GM12875 (cell line): ENCODE results near the gene GRIK2.

Experiments
- H3K4me3 ChIP-seq: one replicate; pipeline ENCODE4 v1.5.1; 2011; ENCODE audit warnings: low read depth, low read length, control low read depth
- TF ChIP-seq, protein P1 (sequence below): IDR thresholded peaks from 2 replicates; pipeline ENCODE4 v1.5.1; 2011; ENCODE audit warnings: low read depth, mild to moderate bottlenecking, control low read depth, inconsistent platforms, low read length, moderate library complexity, borderline replicate concordance; ENCODE audit not compliant: insufficient read depth

The GRIK2 gene

DNA sequence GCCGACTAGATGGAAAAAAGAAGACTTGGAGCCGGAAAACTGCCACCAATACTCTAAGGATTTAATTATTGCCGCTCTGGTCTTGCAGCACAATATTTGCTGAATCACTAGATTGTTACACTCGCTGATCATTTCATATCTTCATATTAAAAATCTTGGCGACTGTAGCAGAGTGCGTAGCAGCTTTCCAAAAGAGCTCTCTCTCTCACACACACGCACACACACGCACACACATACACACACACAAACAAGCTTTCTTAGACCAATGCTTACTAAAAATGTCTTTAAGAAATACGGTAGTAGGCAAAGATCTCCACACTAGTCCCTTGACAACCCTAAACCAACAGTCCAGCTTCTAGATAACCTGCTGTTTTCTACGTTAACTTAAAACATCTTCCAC lies 7.7 kb downstream of the GRIK2 start:
- TF ChIP-seq, protein P1, sequence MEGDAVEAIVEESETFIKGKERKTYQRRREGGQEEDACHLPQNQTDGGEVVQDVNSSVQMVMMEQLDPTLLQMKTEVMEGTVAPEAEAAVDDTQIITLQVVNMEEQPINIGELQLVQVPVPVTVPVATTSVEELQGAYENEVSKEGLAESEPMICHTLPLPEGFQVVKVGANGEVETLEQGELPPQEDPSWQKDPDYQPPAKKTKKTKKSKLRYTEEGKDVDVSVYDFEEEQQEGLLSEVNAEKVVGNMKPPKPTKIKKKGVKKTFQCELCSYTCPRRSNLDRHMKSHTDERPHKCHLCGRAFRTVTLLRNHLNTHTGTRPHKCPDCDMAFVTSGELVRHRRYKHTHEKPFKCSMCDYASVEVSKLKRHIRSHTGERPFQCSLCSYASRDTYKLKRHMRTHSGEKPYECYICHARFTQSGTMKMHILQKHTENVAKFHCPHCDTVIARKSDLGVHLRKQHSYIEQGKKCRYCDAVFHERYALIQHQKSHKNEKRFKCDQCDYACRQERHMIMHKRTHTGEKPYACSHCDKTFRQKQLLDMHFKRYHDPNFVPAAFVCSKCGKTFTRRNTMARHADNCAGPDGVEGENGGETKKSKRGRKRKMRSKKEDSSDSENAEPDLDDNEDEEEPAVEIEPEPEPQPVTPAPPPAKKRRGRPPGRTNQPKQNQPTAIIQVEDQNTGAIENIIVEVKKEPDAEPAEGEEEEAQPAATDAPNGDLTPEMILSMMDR, result no peak
- no peak overlapping the region for H3K4me3 ChIP-seq

- TF ChIP-seq, protein P1, result no peak
- no peak overlapping the region for H3K4me3 ChIP-seq
Observed at GRCh38 chr6:101401792-101402621, 8.5 kb downstream of the GRIK2 start.

DNA sequence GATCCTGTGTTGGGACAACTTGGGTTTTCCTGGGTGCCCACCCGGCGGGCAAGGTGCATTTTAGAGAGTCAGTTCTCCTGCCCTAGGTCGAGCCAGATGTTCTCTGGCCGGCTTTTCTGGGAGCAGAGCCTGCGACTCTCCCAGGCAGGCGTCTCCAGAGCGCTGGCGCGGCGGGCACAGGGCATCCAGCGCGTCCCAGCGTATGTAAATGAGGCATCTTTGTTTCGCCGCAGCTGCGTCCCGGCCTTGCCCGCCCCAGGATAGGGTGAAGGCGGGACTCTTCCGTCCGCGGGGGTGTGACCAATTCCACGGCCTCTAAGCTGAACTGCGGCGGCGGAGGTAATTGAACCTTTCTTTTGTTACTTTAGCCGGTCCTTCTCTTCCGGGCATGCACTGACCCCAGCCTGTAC lies 9.1 kb downstream of the GRIK2 start:
- TF ChIP-seq, protein P1, result no peak

DNA sequence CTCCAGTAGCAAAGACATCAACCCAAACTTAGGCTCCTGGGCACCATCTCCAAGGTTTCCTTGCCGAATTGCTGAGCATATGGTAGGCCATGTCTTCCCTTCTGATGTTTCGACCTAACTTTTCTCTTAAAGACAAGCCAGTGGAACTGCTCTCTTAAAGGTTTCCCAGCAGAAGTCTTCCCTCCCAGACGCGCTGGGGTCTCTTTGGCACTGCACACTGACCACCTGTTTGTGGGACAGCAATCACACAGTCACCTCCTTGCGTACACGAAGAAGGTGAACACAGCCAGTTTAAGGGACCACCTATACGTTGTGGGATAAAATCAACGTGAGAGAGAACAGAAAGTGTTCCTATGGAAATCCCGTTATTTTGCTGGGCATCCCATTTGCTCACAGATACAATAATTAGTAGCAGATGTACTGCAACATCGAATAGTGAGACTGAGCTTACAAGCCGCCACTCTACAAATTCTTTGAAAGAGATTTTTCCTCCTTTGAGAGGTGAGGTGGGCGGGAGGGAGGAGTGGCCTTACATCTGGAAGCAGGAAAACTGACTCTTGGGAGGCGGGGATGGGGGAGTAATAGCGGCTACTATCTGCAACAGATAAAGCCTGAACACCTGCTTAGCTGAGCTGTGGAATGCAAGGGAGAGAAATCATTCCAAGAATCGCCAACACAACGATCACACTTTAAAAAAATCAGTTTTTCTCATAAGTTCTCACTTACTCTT lies 9.9 kb downstream of the GRIK2 start:
- TF ChIP-seq, protein P1, result no peak
- H3K4me3 ChIP-seq, result no peak overlapping the region

More for the DNA sequence above, 9.1 kb downstream of the GRIK2 start:
- no peak overlapping the region for H3K4me3 ChIP-seq

GRCh38 chr6:101404775-101405174 lies 11.3 kb downstream of the GRIK2 start:
- TF ChIP-seq, protein P1, result no peak
- no peak overlapping the region for H3K4me3 ChIP-seq

DNA sequence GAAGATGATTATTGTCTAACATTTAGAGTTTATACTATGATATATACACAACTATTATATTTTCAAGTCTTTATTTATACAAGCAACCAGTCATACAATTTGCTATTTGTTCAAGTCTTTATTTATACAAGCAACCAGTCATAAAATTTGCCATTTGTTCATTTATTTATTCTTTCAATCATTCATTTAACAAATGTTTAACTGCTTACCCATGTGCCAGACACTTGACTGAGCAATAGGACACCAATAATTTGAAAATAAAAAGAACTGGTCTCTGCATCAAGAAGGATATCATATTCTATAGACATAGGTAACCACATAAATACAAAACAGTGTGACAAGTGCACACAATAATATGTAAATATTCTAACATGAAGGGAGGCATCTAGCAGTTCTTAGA lies 20.3 kb downstream of the GRIK2 start:
- H3K4me3 ChIP-seq, result no peak overlapping the region
- TF ChIP-seq, protein P1, result no peak

DNA sequence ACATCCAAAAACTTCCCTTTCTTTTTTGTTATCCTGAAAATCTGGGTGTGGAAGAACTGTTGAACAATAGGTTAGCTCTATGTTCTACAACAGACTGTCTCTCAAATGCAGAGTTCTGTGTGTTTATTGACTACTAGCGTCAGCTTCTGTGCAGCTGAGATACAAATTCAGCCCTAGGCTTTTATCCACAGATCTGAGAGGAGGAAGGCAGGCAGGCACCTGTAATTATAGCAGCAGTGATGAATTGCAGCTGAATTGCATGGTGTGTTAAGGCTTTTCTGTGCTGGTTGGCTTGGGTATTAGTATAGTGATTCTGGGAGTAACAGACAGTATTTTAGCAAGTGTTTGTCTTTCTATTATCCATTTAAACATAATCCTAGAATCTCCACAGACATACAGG lies 24.4 kb downstream of the GRIK2 start:
- TF ChIP-seq, protein P1, result no peak
- H3K4me3 ChIP-seq, result no peak overlapping the region
